WTC11 (cell line): ENCODE results near the gene NIN. TPM values are rescaled to one million over a fixed set of nuclear protein-coding genes. Genes with fewer than 3 reads are reported as not detected.

ENCODE experiments used
- ATAC-seq: fragments of 200-7000 bp; cut with Tn5 transposase; 2 replicates; pipeline ENCODE4 v1.10.0; 2021; ENCODE audit warnings: mild to moderate bottlenecking, moderate library complexity
- CTCF ChIA-PET: fragments of 300-600 bp; sonication (Branson Sonifier 250); formaldehyde crosslinking; loops from one replicate; lab custom pipeline; 2021; ENCODE audit warnings: antibody characterized with exemption; lab: Charles Lee
- POLR2A ChIA-PET: fragments of 350-600 bp; sonication (Branson Sonifier 250); formaldehyde crosslinking; loops from one replicate; lab custom pipeline; 2021; ENCODE audit warnings: antibody characterized with exemption; lab: Charles Lee
- DNase-seq: peaks from one replicate; pipeline ENCODE4 v3.0.0; 2021; ENCODE audit warnings: low spot score
- H3K27ac Mint-ChIP-seq: 2 replicates; pipeline ENCODE4 v1.8.0; 2021; ENCODE audit warnings: mixed read lengths
- H3K27me3 Mint-ChIP-seq: 2 replicates; pipeline ENCODE4 v1.8.0; 2021; ENCODE audit warnings: low read depth, mild to moderate bottlenecking, moderate library complexity, mixed read lengths
- H3K36me3 Mint-ChIP-seq: 2 replicates; pipeline ENCODE4 v1.8.0; 2021; ENCODE audit warnings: mixed read lengths
- H3K4me1 Mint-ChIP-seq: 2 replicates; pipeline ENCODE4 v1.8.0; 2022; ENCODE audit warnings: mixed read lengths
- H3K4me3 Mint-ChIP-seq: 2 replicates; pipeline ENCODE4 v1.8.0; 2021; ENCODE audit warnings: mild to moderate bottlenecking, moderate library complexity, mixed read lengths
- H3K9me3 Mint-ChIP-seq: 2 replicates; pipeline ENCODE4 v1.8.0; 2021; ENCODE audit warnings: mixed read lengths
- AFF4 ChIP-seq: sonication (generic); formaldehyde crosslinking; IDR thresholded peaks from 2 replicates; pipeline ENCODE4 v1.8.1; 2023; ENCODE audit warnings: mild to moderate bottlenecking, missing genetic modification reagents, borderline replicate concordance
- AR ChIP-seq: fragments of 250-450 bp; sonication (Bioruptor Pico); IDR thresholded peaks from 2 replicates; pipeline ENCODE4 v1.9.0; 2021; ENCODE audit warnings: mild to moderate bottlenecking
- ARID4B ChIP-seq: sonication (generic); formaldehyde crosslinking; IDR thresholded peaks from 2 replicates; pipeline ENCODE4 v1.8.0; 2023; ENCODE audit warnings: missing genetic modification reagents, mild to moderate bottlenecking, borderline replicate concordance
- ATF3 ChIP-seq: sonication (generic); formaldehyde crosslinking; conservative IDR thresholded peaks from 2 replicates; pipeline ENCODE4 v1.8.1; 2022; ENCODE audit warnings: mild to moderate bottlenecking, missing genetic modification reagents
- CDX4 ChIP-seq: fragments of 250-450 bp; sonication (Bioruptor Pico); IDR thresholded peaks from 2 replicates; pipeline ENCODE4 v1.9.0; 2021; ENCODE audit warnings: moderate library complexity, mild to moderate bottlenecking, inconsistent platforms, borderline replicate concordance
- E2F4 ChIP-seq: sonication (generic); formaldehyde crosslinking; IDR thresholded peaks from 2 replicates; pipeline ENCODE4 v1.8.1; 2022; ENCODE audit warnings: low read depth, mild to moderate bottlenecking, moderate library complexity, missing genetic modification reagents, borderline replicate concordance
- EMX1 ChIP-seq: fragments of 250-450 bp; sonication (Bioruptor Pico); IDR thresholded peaks from 2 replicates; pipeline ENCODE4 v1.8.0; 2021; ENCODE audit warnings: mild to moderate bottlenecking
- ERG ChIP-seq: fragments of 250-450 bp; sonication (Bioruptor Pico); IDR thresholded peaks from 2 replicates; pipeline ENCODE4 v1.8.0; 2021; ENCODE audit warnings: mild to moderate bottlenecking
- ETV6 ChIP-seq: sonication (generic); formaldehyde crosslinking; IDR thresholded peaks from 2 replicates; pipeline ENCODE4 v1.8.1; 2022; ENCODE audit warnings: mild to moderate bottlenecking, missing genetic modification reagents
- GRHL2 ChIP-seq: fragments of 250-450 bp; sonication (Bioruptor Pico); IDR thresholded peaks from 2 replicates; pipeline ENCODE4 v1.8.0; 2022; ENCODE audit warnings: mild to moderate bottlenecking, moderate library complexity; ENCODE audit not compliant: insufficient replicate concordance, severe bottlenecking
- GTF2I ChIP-seq: fragments of 250-450 bp; sonication (Bioruptor Pico); conservative IDR thresholded peaks from 2 replicates; pipeline ENCODE4 v1.4.0; 2021; ENCODE audit warnings: mild to moderate bottlenecking
- HMGA2 ChIP-seq: fragments of 250-450 bp; sonication (Bioruptor Pico); IDR thresholded peaks from 2 replicates; pipeline ENCODE4 v1.4.0; 2021; ENCODE audit warnings: mild to moderate bottlenecking, moderate library complexity
- MXD4 ChIP-seq: fragments of 250-450 bp; sonication (Bioruptor Pico); IDR thresholded peaks from 2 replicates; pipeline ENCODE4 v1.8.0; 2021; ENCODE audit warnings: mild to moderate bottlenecking, moderate library complexity, borderline replicate concordance
- RELA ChIP-seq: sonication (generic); formaldehyde crosslinking; IDR thresholded peaks from 2 replicates; pipeline ENCODE4 v1.8.1; 2022; ENCODE audit warnings: missing genetic modification reagents, mild to moderate bottlenecking, borderline replicate concordance
- ZNF232 ChIP-seq: sonication (generic); formaldehyde crosslinking; IDR thresholded peaks from 2 replicates; pipeline ENCODE4 v1.8.0; 2022; ENCODE audit warnings: mild to moderate bottlenecking, missing genetic modification reagents
- ZNF263 ChIP-seq: sonication (generic); formaldehyde crosslinking; IDR thresholded peaks from 2 replicates; pipeline ENCODE4 v1.8.1; 2022; ENCODE audit warnings: low read depth, mild to moderate bottlenecking, moderate library complexity, missing genetic modification reagents
- ZNF512 ChIP-seq: sonication (generic); formaldehyde crosslinking; IDR thresholded peaks from 2 replicates; pipeline ENCODE4 v1.8.1; 2022; ENCODE audit warnings: missing genetic modification reagents, borderline replicate concordance
- ZSCAN18 ChIP-seq: fragments of 250-450 bp; sonication (Bioruptor Pico); IDR thresholded peaks from 2 replicates; pipeline ENCODE4 v2.1.2; 2022; ENCODE audit warnings: mild to moderate bottlenecking, moderate library complexity
- total RNA-seq: library from RNA; stranded (reverse); gene quantifications from 3 replicates; pipeline ENCODE4 v1.2.3, GENCODE V29; 2021

NIN gene
- total RNA-seq, 1 experiment from 2014 or later: 23.8 TPM

GRCh38 chr14:50800032-50800431 lies 30.9 kb downstream of the NIN start:
- H3K27me3 Mint-ChIP-seq: no peaks in the 10 kb centered on the region
- POLR2A ChIA-PET: no interaction called here
- peaks cover 27% of the 10 kb centered on the region for H3K4me1 Mint-ChIP-seq
- ATAC-seq: no peak
- no peak overlapping the region for H3K4me3 Mint-ChIP-seq
- TF ChIP-seq ZNF232 (CRISPR knock-in tag): no peak
- no peak for TF ChIP-seq AR
- TF ChIP-seq ATF3: no peak
- TF ChIP-seq EMX1 (CRISPR knock-in tag): no peak
- TF ChIP-seq GRHL2 (CRISPR knock-in tag): no peak
- TF ChIP-seq ZNF512: no peak
- no peak for TF ChIP-seq ZSCAN18
- no peak for TF ChIP-seq GTF2I
- TF ChIP-seq CDX4 (CRISPR knock-in tag): no peak
- TF ChIP-seq RELA (CRISPR knock-in tag): no peak
- TF ChIP-seq AFF4 (CRISPR knock-in tag): no peak
- no peak for TF ChIP-seq E2F4 (CRISPR knock-in tag)
- no peak for TF ChIP-seq ERG (CRISPR knock-in tag)
- TF ChIP-seq ETV6 (CRISPR knock-in tag): no peak
- TF ChIP-seq HMGA2 (CRISPR knock-in tag): no peak
- no peak for TF ChIP-seq ZNF263 (CRISPR knock-in tag)
- TF ChIP-seq MXD4: no peak
- TF ChIP-seq ARID4B (CRISPR knock-in tag): no peak
- CTCF ChIA-PET: interaction anchor here (0.6 to 2.9 kb wide), 3 partner anchors 26 to 71 kb away, joined by 3 to 14 read pairs (median 4); no protein-coding TSS in a partner anchor
- H3K27ac Mint-ChIP-seq: no peak overlapping the region
- peaks cover 5% of the 10 kb centered on the region; the same call in 1 of the 2 replicates for H3K36me3 Mint-ChIP-seq
- DNase-seq: no peak
- no peaks in the 10 kb centered on the region for H3K9me3 Mint-ChIP-seq
